ENCODE data around the gene SMDT1. TPM values are rescaled to one million over a fixed set of nuclear protein-coding genes. Genes with fewer than 3 reads are reported as not detected.

SMDT1 gene
- polyA plus RNA-seq, 1 donor from 2014 or later, result 42.8 TPM

DNA sequence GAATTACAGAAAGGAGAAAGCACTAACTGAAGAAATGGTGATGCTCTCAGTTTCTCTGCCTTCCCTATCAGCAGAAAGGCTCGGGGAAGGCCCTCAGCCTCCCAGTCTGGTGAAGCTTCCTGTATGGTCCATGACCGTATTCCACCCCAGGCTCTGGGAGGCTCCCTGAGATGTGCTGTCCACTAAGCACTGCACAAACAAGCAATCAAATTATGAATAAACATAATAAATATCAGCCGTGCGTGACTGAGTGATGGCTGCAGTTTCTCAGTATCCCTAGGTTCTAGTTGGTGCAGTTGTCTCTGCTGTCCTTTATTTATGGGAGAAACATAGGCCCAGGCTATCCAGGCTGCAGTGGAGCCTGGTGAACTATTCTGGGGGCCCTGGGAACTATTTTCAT, 3.6 kb downstream of the SMDT1 start:
- H3K9ac ChIP-seq (ENCODE audit: low read length), result no peak overlapping the region
- H3K36me3 ChIP-seq (ENCODE audit: insufficient read depth, low read length), result peaks cover 10% of the 10 kb centered on the region
- no peaks in the 10 kb centered on the region for H3K9me2 ChIP-seq (ENCODE audit: insufficient read depth, low read length)

DNA sequence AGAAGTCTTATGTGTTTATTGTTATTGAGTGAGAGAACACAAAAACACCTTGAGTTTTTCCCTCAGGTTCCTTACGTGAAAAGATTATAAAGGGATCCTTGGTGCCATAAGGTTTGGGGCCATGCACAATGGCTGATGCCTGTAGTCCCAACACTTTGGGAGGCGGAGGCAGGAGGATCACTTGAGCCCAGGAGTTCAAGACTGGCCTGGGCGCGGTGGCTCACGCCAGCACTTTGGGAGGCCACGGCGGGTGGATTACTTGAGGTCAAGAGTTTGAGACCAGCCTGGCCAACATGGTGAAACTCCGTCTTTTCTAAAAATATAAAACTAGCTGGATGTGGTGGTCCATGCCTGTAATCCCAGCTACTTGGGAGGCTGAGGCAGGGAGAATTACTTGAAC, 5.4 kb downstream of the SMDT1 start:
- H3K9me3 ChIP-seq (ENCODE audit: low read length), result no peaks in the 10 kb centered on the region
- no peak overlapping the region for H3K9ac ChIP-seq (ENCODE audit: low read length)
- H3K36me3 ChIP-seq (ENCODE audit: insufficient read depth, low read length), result peaks cover 17% of the 10 kb centered on the region
- peaks cover 3% of the 10 kb centered on the region for H3F3A ChIP-seq (ENCODE audit: insufficient read depth, low read length, poor library complexity, severe bottlenecking)
- no peaks in the 10 kb centered on the region for H3K9me2 ChIP-seq (ENCODE audit: insufficient read depth, low read length)
- H3K4me3 ChIP-seq (ENCODE audit: low read length), result no peak overlapping the region
- H3K79me2 ChIP-seq (replicated peaks; ENCODE audit: insufficient read depth, low read length), result peaks cover 53% of the 10 kb centered on the region
- H4K20me1 ChIP-seq (ENCODE audit: insufficient read depth), result no peaks in the 10 kb centered on the region
- H3K4me2 ChIP-seq (ENCODE audit: low read length), result no peak overlapping the region
- no peaks in the 10 kb centered on the region for H3K27me3 ChIP-seq (ENCODE audit: insufficient read depth, low read depth, low read length)
- TF ChIP-seq MXI1 (conservative IDR thresholded peaks at IDR 0.05; ENCODE audit: poor library complexity, severe bottlenecking), result no peak
- TF ChIP-seq RAD21 (conservative IDR thresholded peaks at IDR 0.05), result no peak
- TF ChIP-seq, protein P1, sequence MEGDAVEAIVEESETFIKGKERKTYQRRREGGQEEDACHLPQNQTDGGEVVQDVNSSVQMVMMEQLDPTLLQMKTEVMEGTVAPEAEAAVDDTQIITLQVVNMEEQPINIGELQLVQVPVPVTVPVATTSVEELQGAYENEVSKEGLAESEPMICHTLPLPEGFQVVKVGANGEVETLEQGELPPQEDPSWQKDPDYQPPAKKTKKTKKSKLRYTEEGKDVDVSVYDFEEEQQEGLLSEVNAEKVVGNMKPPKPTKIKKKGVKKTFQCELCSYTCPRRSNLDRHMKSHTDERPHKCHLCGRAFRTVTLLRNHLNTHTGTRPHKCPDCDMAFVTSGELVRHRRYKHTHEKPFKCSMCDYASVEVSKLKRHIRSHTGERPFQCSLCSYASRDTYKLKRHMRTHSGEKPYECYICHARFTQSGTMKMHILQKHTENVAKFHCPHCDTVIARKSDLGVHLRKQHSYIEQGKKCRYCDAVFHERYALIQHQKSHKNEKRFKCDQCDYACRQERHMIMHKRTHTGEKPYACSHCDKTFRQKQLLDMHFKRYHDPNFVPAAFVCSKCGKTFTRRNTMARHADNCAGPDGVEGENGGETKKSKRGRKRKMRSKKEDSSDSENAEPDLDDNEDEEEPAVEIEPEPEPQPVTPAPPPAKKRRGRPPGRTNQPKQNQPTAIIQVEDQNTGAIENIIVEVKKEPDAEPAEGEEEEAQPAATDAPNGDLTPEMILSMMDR (IDR thresholded peaks at IDR 0.05; ENCODE audit: poor library complexity, severe bottlenecking), result no peak
- no peak for TF ChIP-seq EZH2 (IDR thresholded peaks at IDR 0.05; ENCODE audit: borderline replicate concordance, insufficient read depth, low read length, poor library complexity, severe bottlenecking)
- TF ChIP-seq, protein P2, sequence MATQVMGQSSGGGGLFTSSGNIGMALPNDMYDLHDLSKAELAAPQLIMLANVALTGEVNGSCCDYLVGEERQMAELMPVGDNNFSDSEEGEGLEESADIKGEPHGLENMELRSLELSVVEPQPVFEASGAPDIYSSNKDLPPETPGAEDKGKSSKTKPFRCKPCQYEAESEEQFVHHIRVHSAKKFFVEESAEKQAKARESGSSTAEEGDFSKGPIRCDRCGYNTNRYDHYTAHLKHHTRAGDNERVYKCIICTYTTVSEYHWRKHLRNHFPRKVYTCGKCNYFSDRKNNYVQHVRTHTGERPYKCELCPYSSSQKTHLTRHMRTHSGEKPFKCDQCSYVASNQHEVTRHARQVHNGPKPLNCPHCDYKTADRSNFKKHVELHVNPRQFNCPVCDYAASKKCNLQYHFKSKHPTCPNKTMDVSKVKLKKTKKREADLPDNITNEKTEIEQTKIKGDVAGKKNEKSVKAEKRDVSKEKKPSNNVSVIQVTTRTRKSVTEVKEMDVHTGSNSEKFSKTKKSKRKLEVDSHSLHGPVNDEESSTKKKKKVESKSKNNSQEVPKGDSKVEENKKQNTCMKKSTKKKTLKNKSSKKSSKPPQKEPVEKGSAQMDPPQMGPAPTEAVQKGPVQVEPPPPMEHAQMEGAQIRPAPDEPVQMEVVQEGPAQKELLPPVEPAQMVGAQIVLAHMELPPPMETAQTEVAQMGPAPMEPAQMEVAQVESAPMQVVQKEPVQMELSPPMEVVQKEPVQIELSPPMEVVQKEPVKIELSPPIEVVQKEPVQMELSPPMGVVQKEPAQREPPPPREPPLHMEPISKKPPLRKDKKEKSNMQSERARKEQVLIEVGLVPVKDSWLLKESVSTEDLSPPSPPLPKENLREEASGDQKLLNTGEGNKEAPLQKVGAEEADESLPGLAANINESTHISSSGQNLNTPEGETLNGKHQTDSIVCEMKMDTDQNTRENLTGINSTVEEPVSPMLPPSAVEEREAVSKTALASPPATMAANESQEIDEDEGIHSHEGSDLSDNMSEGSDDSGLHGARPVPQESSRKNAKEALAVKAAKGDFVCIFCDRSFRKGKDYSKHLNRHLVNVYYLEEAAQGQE (IDR thresholded peaks at IDR 0.05; ENCODE audit: borderline replicate concordance), result no peak
- no peak for TF ChIP-seq POLR2AphosphoS5 (IDR thresholded peaks at IDR 0.05)
- H3K27ac ChIP-seq (ENCODE audit: low read length), result no peak overlapping the region
- no peak overlapping the region for H2AFZ ChIP-seq (ENCODE audit: low read depth, low read length)

More for the DNA sequence above, 3.6 kb downstream of the SMDT1 start:
- H3K4me3 ChIP-seq (ENCODE audit: low read length), result no peak overlapping the region
- H3K4me2 ChIP-seq (ENCODE audit: low read length), result no peak overlapping the region
- TF ChIP-seq, protein P2 (IDR thresholded peaks at IDR 0.05; ENCODE audit: borderline replicate concordance), result no peak
- TF ChIP-seq EZH2 (IDR thresholded peaks at IDR 0.05; ENCODE audit: borderline replicate concordance, insufficient read depth, low read length, poor library complexity, severe bottlenecking), result no peak
- no peak for TF ChIP-seq RAD21 (conservative IDR thresholded peaks at IDR 0.05)
- TF ChIP-seq TAF1 (IDR thresholded peaks at IDR 0.05; ENCODE audit: low read depth), result no peak
- no peak for TF ChIP-seq SMC3 (conservative IDR thresholded peaks at IDR 0.05; ENCODE audit: poor library complexity)
- TF ChIP-seq, protein P1 (IDR thresholded peaks at IDR 0.05; ENCODE audit: poor library complexity, severe bottlenecking), result no peak
- no peak for TF ChIP-seq MXI1 (conservative IDR thresholded peaks at IDR 0.05; ENCODE audit: poor library complexity, severe bottlenecking)
- no peak for TF ChIP-seq EP300 (conservative IDR thresholded peaks at IDR 0.05; ENCODE audit: poor library complexity, severe bottlenecking)
- no peak for TF ChIP-seq POLR2AphosphoS5 (IDR thresholded peaks at IDR 0.05)
- H3K27me3 ChIP-seq (ENCODE audit: insufficient read depth, low read depth, low read length), result no peaks in the 10 kb centered on the region
- H4K20me1 ChIP-seq (ENCODE audit: insufficient read depth), result no peaks in the 10 kb centered on the region
- H3K27ac ChIP-seq (ENCODE audit: low read length), result no peak overlapping the region
- H2AFZ ChIP-seq (ENCODE audit: low read depth, low read length), result no peak overlapping the region
- peaks cover 8% of the 10 kb centered on the region for H3F3A ChIP-seq (ENCODE audit: insufficient read depth, low read length, poor library complexity, severe bottlenecking)
- no peaks in the 10 kb centered on the region for H3K9me3 ChIP-seq (ENCODE audit: low read length)
- peaks cover 38% of the 10 kb centered on the region for H3K79me2 ChIP-seq (replicated peaks; ENCODE audit: insufficient read depth, low read length)
